Body of pancreas (tissue), 4 donors: ENCODE measurements around the gene EYA2.

ENCODE experiments used
- CTCF ChIP-seq, 7 experiments: fragments of 450-650 bp in 4 of 7; fragments of 200-600 bp in 3 of 7; sonication (generic) in 3 of 7; IDR thresholded peaks; one replicate each; pipeline ENCODE4 v1.5.1; 2016 to 2019; ENCODE audit warnings: antibody characterized with exemption in 7 of 7
- POLR2A ChIP-seq, 3 donors: fragments of 450-650 bp; IDR thresholded peaks; one replicate each; pipeline ENCODE4 v1.6.1; 2016; ENCODE audit warnings: antibody characterized with exemption in 3 of 3, mild to moderate bottlenecking in 2 of 3

GRCh38 chr20:46849751-46850150 lies 44.9 kb upstream of the EYA2 start:
- TF ChIP-seq CTCF (IDR thresholded peaks at IDR 0.05) (no peak), POLR2A (IDR thresholded peaks at IDR 0.05) (no peak)
